IPS DF 4.7 (cell line): ENCODE measurements around the gene SPINDOC.
"Not testable (repeated sequence)": the region's sequence is repeated elsewhere in the genome, so short reads cannot be mapped to it uniquely, and the experiment has no call there.

Experiments used
- DNase-seq: peaks from one replicate; pipeline ENCODE4 v3.0.0-alpha.2; 2013; ENCODE audit warnings: low spot score; ENCODE audit errors: extremely low read depth

SPINDOC gene

DNA sequence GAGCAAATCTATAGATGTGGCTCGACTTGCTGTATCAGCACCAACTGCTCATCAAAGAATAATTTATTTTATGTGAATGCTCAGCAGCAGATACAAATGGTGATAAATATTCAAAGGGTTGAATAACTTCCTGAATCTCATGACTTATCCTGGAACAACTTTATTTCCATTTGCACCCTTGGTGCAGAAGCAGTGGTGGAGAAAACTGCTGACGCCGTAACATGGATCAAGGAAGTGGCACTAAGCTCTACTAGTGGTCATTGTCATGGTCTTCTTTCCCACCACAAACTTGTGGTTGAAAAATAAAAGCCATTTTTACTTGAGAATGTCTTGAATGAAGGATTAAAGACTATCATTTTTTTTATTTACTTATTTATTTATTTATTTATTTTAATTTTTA is 40.2 kb downstream of the SPINDOC start:
- DNase-seq, result no peak

DNA sequence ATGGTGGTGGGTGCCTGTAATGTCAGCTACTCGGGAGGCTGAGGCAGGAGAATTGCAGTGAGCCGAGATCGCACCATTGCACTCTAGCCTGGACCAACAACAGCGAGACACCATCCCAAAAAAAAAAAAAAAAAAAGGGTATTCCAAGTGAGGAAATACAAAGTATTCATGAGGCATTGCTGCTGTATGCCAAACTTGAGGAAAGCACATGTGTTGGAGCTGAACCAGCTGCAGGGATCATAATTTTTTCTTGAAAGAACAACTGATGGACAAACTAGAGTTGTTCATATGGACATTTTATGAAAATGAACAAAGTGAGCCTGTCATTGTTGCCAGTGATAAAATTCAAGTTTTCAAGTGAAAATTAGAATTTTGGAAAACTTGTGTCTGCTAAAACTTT is 41.4 kb downstream of the SPINDOC start:
- DNase-seq, result no peak

DNA sequence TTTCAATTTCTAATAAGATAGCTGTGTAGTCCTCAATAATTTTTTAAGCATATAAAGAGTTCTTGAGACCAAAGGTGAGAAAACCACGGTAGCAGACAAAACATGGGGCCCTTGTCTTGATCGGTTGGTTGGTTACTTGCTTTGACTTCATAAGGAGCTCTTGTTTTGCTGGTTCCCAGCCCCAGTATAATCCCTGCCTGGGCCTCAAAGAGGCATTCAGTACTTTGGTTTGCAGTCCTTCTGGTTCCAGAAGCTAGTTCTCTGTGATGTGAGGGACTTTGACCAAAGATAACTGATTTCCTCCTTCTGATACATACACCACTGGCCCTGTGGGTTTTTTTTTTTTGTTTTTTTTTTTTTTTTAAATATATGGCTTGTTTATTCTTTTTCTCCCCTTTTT is 42.7 kb downstream of the SPINDOC start:
- DNase-seq, result no peak

DNA sequence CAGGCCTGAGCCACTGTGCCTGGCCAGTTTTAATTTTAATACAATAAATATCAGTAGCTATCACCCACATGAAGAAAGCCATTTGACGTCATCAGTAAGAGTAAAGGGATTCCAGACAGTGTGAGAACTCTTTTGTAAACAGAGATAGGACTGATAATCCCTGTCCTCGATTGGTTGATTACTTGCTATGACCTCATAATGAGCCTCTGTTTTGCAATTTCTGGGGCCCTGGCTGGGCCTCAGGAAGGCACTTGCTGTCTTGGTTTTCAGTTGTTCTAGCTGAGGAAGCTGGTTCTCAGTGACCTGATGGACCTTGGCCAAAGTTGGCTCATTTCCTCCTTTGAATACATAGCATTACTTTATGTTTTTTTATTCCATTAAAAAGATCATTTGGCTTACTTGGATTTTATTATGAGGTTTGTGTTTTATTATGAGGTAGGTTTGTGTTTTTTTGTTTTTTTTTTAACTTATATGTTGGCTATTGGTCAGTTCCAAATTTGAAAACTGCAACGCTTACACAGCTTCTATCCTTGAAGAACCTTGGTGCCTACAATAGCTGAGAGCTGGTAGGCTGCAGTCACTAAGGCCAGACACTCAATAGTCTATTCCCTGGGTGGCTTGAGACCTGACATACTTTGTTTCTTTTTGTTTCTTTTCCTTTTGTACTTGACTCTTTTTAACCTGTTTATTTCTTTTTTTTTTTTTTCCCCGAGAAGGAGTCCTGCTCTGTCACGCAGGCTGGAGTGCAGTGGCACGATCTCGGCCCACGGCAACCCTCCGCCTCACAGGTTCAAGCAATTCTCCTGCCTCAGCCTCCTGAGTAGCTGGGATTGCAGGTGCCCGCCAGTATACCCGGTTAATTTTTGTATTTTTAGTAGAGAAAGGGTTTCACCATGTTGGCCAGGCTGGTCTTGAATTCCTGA is 45.6 kb downstream of the SPINDOC start:
- no peak for DNase-seq

DNA sequence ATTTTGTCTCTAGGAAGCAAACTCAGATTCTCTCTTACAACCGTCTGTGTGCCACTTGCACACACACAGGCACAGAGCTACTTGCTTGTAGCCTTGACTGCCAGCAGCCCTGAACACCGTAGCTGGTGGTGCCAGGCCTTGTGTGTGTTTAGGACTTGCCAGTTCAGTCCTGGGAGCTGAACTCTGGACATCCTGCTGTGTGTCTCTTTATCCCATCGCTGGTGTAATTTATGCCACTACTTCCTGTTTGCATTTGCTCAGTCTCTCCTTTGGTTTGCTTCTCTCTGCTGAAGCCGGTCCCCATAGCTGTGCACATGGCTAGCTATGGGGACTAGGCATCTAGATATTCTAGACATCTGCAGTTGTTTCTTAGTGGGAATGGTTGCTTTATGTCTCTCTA is 49.7 kb downstream of the SPINDOC start:
- no peak for DNase-seq

DNA sequence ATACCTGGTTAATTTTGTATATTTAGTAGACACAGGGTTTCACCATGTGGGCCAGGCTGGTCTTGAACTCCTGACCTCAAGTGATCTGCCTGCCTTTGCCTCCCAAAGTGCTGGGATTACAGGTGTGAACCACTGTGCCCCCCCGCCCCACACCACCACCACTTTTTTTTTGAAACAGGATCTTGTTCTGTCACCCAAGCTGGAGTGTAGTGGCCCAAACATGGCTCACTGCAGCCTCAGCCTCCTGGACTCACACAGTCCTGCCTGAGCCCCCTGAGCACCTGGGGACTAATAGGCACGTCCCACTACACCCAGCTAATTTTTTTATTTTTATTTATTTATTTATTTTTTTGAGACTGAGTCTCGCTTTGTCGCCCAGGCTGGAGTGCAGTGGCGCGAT is 50.4 kb downstream of the SPINDOC start:
- not testable (repeated sequence) for DNase-seq

DNA sequence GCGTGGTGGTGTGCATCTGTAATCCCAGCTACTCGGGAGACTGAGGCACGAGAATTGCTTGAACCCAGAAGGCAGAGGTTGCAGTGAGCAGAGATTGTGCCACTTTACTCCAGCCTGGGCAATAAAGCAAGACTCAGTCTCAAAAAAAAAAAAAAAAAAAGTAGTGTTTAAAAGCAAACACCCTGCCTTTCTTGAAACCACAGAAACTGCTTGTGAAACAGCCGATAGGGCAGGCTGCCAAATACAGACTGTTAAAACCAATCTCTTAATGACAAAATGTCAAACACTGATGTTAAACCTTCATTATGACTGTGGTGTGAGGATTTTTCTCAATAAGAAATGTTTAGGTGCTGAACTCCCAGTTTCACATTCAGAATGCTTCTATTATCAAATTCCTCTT is 53.0 kb downstream of the SPINDOC start:
- no peak for DNase-seq

DNA sequence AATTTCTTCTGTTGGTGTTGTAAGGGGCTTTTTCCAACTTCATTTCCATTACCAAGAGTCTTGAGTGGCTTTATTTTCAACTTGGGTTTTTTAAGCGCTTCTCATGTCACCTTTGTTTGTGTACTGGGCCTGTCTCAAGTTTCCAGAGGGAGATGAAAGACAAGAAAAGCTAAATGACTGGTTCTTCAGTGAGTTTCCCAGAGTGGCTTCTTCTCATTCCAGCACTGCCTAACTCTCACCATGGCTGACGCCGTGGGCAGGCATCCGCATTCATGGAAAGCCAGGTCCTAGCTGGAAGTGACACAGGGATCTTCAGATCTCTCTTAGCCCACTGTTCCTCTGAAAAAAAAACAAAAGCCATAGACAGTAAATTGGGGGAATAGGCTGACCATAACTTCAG is 54.3 kb downstream of the SPINDOC start:
- no peak for DNase-seq

DNA sequence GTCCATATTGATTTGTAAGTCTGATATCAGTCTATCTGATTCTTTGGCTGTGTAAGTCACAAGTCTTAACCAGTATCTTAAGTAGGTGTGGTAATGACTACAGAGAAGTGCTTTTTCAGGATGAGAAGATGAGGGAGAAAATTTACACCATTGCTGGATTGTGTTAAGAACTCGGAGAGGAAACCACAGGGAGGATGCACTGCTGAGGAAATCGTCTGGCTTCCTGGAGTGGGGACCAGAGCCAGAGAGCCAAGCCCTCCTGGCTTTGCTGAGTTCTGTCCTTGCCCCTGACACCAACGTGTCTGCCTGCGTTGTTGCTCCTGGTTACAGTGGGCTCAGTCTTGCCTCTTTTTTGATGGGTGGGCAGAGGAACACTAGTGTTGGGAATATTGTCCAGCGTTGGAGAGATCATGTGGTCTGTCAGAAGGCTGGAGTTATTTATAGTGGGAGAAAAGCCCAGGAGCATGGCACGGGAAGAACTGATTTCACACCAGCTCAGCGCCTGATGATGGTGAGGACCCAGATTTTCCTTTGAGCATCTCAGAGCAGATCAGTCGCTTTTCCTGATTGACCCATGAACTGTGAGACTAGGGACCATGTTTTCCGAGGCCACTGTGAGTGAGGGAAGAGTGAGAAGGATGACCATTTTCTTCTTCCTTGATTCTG is 55.3 kb downstream of the SPINDOC start:
- no peak for DNase-seq

DNA sequence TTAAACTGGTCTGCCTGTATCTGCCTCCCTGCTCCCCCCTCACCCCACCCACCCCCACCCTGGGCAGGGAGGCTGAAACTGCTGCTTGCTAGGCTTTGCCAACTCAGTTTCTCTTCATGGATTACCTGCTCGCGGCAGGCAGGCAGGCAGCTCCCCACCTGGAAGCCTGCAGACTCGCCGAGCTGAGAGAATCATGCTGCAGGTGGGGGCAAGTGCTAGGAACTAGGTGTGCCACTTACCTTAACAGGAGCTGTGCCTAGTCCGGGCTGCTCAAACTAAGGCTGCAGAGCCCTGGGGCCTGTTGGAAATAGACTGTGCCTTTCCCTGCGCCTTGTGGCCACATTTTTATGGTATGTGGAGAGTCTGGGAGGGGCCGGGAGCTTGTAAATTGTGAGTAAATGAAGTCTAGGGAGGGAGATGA is 55.9 kb downstream of the SPINDOC start:
- DNase-seq, result no peak

DNA sequence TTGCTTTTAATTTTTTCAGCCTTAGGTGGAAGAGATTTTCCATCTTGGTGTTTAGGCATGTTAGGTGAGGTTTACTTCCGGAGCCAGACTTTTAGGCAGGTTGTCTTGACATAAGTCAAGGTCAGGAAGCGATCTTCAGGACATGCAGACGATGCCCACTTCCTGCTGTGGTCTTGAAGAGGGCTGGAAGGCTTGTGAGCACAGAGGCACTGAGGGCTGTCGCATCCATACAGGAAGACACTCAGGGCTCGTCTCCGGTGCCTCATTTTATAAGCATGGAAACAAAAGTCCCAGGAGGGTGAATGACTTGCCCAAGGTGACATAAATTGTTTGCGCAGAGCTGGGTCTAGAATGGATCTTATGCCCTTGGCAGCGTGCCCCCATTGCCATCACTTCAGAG is 56.4 kb downstream of the SPINDOC start:
- no peak for DNase-seq

DNA sequence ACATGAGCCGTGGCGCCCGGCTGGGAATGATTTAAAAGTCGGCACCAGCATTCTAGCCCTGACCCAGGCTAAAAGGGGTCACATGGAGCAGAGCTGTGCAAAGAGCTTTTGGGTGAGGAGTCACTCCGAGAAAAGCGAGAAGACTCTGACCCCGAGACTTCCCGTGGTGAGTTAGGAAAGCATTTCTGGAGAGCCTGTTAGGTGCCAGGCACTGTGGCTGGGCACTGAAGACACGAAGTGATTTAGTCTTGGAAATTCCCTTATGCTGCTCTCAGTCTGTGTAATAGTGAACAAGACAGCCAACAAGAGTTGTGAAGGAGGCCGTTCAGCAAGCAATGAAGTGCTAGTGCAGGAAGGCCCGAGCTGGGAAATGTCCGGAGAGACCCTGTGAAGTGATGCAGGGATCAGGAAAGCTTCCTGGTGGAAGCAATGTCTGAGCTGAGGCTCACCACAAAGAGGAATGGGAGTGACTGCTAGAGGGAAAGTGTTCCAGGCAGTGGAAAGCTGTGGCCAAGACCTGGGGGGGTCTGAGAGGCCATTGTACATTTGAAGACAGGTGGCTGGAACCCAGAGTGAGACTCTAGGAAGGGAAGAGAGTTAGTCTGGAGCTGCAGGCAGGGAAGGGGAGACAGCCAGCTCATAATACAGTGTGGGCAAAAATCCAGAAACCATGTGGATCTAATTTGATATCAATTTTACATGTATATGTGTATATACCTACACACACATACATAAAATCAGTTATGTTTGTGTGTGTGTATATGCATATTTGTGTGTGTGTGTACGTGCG is 57.3 kb downstream of the SPINDOC start:
- no peak for DNase-seq

DNA sequence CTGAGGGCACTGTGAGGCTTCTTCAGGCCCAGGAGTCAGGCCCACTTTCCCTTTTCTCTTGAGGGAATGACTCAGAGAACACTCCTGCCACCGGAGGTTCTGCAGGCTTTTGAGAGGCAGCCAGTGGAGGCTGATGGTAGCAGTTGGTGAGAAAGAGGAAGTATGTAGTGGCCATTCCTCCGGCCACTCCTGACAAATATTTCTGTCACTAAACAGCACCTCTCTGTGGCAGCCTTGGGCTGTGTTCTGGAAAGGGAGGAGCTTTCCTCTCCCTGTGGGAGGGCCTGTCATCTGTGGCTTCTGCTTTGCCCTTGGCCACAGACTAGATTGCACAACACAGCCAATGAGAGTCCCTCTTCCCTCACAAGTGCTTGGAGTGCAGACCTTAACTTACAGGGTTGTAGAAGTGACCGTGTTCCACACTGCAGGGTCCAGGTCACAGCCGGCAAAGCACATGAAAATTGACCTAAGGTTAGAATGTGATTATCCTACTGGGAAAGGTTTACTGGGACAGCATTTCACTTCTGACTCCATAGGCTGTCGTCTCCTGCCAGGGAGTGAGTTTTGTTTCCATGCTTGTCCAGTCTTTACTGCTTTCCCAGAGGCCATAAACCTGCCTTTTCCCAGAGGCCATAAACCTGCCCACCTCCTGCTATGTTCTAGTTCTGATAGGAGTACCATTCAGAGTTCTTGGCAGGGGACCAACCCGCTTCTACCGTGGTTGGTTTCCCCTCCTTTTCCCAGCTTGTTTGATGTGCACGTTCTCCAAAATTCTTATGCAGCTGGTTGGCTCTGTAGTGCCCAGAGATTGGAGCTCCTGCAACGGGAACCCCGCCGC is 58.9 kb downstream of the SPINDOC start:
- no peak for DNase-seq

DNA sequence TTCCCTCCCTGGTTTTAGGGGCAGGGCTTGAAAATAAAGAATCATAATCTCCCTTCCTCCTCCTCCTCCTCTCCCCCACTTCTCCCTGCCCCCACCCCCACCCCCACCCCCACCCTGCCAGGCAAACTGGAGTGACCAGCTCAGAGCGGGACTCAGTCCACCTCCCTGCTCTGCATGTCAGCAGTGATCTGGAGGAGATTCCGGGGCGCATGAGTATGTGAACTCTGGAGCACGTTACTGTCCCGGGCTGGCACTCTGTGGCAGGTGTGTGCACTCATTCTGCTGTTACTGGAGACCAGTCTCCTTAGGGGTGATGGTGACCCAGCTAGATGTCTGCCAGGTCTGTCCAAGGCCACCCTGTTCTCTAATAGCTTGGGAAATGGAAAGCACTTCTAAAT is 59.5 kb downstream of the SPINDOC start:
- no peak for DNase-seq

DNA sequence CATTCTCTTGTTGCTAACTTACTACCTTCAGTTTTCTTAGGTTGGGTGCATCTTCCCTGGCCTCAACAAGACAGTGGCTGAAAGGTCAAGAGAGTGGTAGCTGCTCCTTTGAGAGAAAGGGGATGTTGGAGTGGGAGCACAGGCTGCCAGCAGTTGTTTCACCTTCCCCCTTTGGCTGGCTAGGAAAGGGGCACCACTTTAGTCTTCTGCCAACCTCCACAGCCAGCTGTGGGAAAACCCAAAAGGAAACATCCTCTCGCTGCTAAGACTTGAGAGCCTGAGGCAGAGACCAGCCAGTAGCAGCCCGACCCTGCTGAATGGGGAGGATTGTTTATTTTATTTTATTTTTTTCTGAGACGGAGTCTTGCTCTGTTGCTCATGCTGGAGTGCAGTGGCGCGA is 60.1 kb downstream of the SPINDOC start:
- no peak for DNase-seq

DNA sequence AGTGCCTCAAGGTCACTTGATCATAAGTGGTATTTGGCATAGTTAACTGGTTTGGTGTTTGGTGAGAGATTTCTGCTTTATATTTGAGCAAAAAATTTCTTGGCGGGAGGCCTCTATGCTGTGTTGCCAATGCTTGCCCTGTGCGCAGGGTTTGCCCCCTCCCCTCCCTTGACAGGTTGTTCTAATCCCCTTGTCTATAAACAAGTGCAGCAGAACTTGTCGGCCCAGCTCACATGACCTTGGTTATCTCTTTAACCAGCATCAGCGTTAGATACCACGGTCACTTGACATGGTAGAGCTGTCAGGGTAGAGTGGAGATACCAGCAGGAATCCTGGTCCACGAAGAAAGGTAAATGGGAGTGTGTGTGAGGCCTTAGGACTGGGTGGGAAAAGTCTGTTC is 61.3 kb downstream of the SPINDOC start:
- DNase-seq, result no peak

DNA sequence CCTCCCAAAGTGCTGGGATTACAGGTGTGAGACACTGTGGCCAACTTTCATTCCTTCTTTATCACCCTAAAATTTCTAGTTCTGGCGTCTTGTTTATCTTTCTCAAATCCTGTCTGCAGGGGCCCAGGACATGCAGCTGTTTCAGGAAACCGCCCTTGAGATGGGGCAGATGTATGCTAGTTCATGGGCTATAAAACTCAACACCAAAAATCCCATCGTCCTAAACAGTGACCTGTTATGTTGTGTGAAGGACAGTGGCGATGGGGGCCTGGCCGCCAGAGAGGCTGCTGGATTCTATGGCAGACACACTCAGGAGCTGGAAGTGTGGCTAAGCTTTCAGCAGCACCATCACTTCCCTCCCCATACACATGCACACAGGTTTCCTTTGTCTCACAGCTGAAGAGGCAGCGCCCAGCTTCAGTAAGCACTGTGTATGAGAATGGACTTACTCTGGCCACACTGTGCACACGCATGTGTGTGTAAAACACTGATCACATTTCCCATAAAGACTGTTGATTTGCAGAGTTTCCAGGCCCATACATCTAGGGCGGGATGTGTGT is 62.3 kb downstream of the SPINDOC start:
- no peak for DNase-seq

DNA sequence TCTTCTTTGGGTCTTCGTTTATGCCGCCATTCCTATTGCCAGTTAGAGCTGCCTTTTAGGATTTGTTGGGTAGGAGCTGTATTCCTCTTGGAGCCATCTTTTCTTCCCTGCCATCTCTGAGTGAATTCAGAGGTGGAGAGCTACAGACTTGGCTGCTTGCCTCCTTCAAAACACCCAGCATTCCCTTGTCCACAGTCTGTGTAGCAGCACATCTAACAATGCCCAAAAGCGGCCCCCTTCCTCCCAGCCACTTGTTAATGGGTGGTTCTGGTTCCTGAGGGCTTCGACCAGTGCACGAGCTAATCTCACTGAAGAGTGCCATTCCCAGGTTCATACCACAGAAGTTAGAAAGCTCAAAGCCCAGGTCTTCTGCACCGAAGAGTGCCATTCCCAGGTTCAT is 63.4 kb downstream of the SPINDOC start:
- no peak for DNase-seq
